Endothelial cell of umbilical vein (primary cell): Measurements from ENCODE around the gene SEPTIN3. TPM values are rescaled to one million over a fixed set of nuclear protein-coding genes. Genes with fewer than 3 reads are reported as not detected.

Experiments used
- BruUV-seq: library from RNA; stranded (reverse); fragments of 400-500 nt; replicated peaks from 2 replicates; lab custom pipeline; 2021; lab: Mats Ljungman, UMichigan
- CTCF ChIA-PET: fragments of 300-600, 350-600 bp; sonication (Branson Sonifier 250); formaldehyde crosslinking; loops from one replicate; lab custom pipeline; 2021; ENCODE audit warnings: antibody characterized with exemption, inconsistent platforms; lab: Charles Lee
- POLR2A ChIA-PET: fragments of 300-600, 350-600 bp; sonication (Branson Sonifier 250); formaldehyde crosslinking; loops from one replicate; lab custom pipeline; 2021; ENCODE audit warnings: antibody characterized with exemption, inconsistent platforms; lab: Charles Lee
- DNase-seq: peaks from one replicate; pipeline ENCODE4 v3.0.0-alpha.2; 2011; ENCODE audit warnings: low read depth, low spot score
- FAIRE-seq: peaks from 2 replicates; lab custom pipeline; 2011; peaks lifted over from hg19 to GRCh38; lab: Jason Lieb, UNC
- H2AFZ ChIP-seq: 2 replicates; pipeline ENCODE4 v1.6.0; 2012; ENCODE audit warnings: low read depth, low read length, control low read depth, inconsistent platforms
- H3K27ac ChIP-seq: 2 replicates; pipeline ENCODE4 v1.5.1; 2011; ENCODE audit warnings: low read depth, mild to moderate bottlenecking, control low read depth, low read length, moderate library complexity; ENCODE audit not compliant: insufficient read depth
- H3K27me3 ChIP-seq, 2 experiments: 2 replicates each; pipeline versions ENCODE4 v1.6.0 to v1.6.1; 2011; ENCODE audit warnings: low read length in 2 of 2, mixed read lengths in 1 of 2; ENCODE audit not compliant: control insufficient read depth in 2 of 2, insufficient read depth in 2 of 2
- H3K36me3 ChIP-seq, 2 experiments: 2 replicates in 1 of 2; 3 replicates in 1 of 2; pipeline ENCODE4 v1.5.1; 2011; ENCODE audit warnings: low read length in 2 of 2, mild to moderate bottlenecking in 1 of 2, moderate library complexity in 1 of 2; ENCODE audit not compliant: control insufficient read depth in 2 of 2, insufficient read depth in 2 of 2; ENCODE audit errors: extremely low read depth in 1 of 2
- H3K4me1 ChIP-seq: 3 replicates; pipeline ENCODE4 v1.5.1; 2011; ENCODE audit warnings: mild to moderate bottlenecking, low read length; ENCODE audit not compliant: control insufficient read depth, insufficient read depth; ENCODE audit errors: extremely low read depth
- H3K4me2 ChIP-seq: 2 replicates; pipeline ENCODE4 v1.6.1; 2011; ENCODE audit warnings: low read length, control low read depth, mixed read lengths; ENCODE audit not compliant: insufficient read depth
- H3K4me3 ChIP-seq, 3 experiments: fragments of 200-600 bp in 1 of 3; sonication (generic), shearing (Covaris generic) in 1 of 3; replicated peaks in 1 of 3; 2 replicates each; pipeline ENCODE4 v1.5.1; 2011 to 2016; ENCODE audit warnings: control low read depth in 3 of 3, low read length in 3 of 3, mild to moderate bottlenecking in 2 of 3, inconsistent platforms in 1 of 3, low read depth in 1 of 3, moderate library complexity in 1 of 3; ENCODE audit not compliant: insufficient read depth in 1 of 3
- H3K79me2 ChIP-seq: 2 replicates; pipeline ENCODE4 v1.6.0; 2012; ENCODE audit warnings: low read length, inconsistent platforms; ENCODE audit not compliant: control insufficient read depth, insufficient read depth
- H3K9ac ChIP-seq: replicated peaks from 2 replicates; pipeline ENCODE3; 2011; ENCODE audit warnings: low read length, control low read depth; ENCODE audit not compliant: insufficient read depth; ENCODE audit errors: extremely low read depth
- H3K9me1 ChIP-seq: replicated peaks from 3 replicates; pipeline ENCODE4 v1.6.0; 2011; ENCODE audit warnings: mild to moderate bottlenecking, low read length; ENCODE audit not compliant: control insufficient read depth, insufficient read depth; ENCODE audit errors: extremely low read depth
- H3K9me3 ChIP-seq: replicated peaks from 2 replicates; pipeline ENCODE4 v1.5.1; 2012; ENCODE audit warnings: low read length, inconsistent platforms; ENCODE audit not compliant: control insufficient read depth, insufficient read depth
- H4K20me1 ChIP-seq: replicated peaks from 2 replicates; pipeline ENCODE3; 2011; ENCODE audit warnings: mild to moderate bottlenecking, low read length; ENCODE audit not compliant: control insufficient read depth, insufficient read depth; ENCODE audit errors: extremely low read depth
- EZH2 ChIP-seq: IDR thresholded peaks from 2 replicates; pipeline ENCODE4 v1.6.1; 2012; ENCODE audit warnings: borderline replicate concordance, low read depth, mild to moderate bottlenecking, moderate library complexity, low read length, inconsistent platforms; ENCODE audit not compliant: severe bottlenecking
- FOS ChIP-seq: IDR thresholded peaks from 2 replicates; pipeline ENCODE4 v1.6.1; 2011; ENCODE audit warnings: mild to moderate bottlenecking, low read length, moderate library complexity, borderline replicate concordance; ENCODE audit not compliant: insufficient read depth
- GATA2 ChIP-seq: IDR thresholded peaks from 2 replicates; pipeline ENCODE4 v1.7.0; 2011; ENCODE audit warnings: low read depth, mild to moderate bottlenecking, moderate library complexity, mixed read lengths, low read length; ENCODE audit not compliant: insufficient read length, insufficient read depth
- JUN ChIP-seq: IDR thresholded peaks from 2 replicates; pipeline ENCODE4 v1.6.1; 2011; ENCODE audit warnings: borderline replicate concordance, low read depth; ENCODE audit not compliant: insufficient read length, insufficient read depth
- MYC ChIP-seq: IDR thresholded peaks from one replicate; pipeline ENCODE4 v1.6.1; 2011; ENCODE audit warnings: mild to moderate bottlenecking, low read depth, low read length
- POLR2A ChIP-seq: IDR thresholded peaks from 2 replicates; pipeline ENCODE4 v1.6.1; 2012; ENCODE audit warnings: low read depth, mild to moderate bottlenecking, control low read depth, low read length
- POLR2AphosphoS5 ChIP-seq: IDR thresholded peaks from 2 replicates; pipeline ENCODE4 v1.6.1; 2012; ENCODE audit warnings: low read depth, mild to moderate bottlenecking, control low read depth, low read length, moderate library complexity; ENCODE audit not compliant: insufficient read depth
- dilution Hi-C: fragments of 300-500 bp; cut with MboI; formaldehyde crosslinking; loops from one replicate; pipeline ENCODE4 v1.15.0; 2019; ENCODE audit warnings: low sequenced_read_pairs; ENCODE audit not compliant: extremely low pct_ligation_motif_present
- intact Hi-C: fragments of 100-400 bp; cut with micrococcal nuclease; formaldehyde crosslinking; loops from one replicate; pipeline ENCODE4 v1.10.0; 2022
- polyA plus RNA-seq, 4 experiments: library from polyadenylated mRNA; depleted of rRNA in 3 of 4; stranded (reverse) in 3 of 4; unstranded in 1 of 4; fragments of >200 nt; gene quantifications; 2 replicates each; pipeline versions ENCODE4 v1.2.1 to v1.2.3, GENCODE V29; 2011 to 2012; ENCODE audit warnings: missing spikeins in 1 of 4
- total RNA-seq: library from RNA; stranded (reverse); gene quantifications from 2 replicates; pipeline ENCODE4 v1.2.3, GENCODE V29; 2021
- TF ChIP-seq, protein P1 (sequence below), 2 donors: IDR thresholded peaks; 1 replicate in 1 of 2; 2 replicates in 1 of 2; pipeline ENCODE4 v1.5.1; 2011; ENCODE audit warnings: low read length in 2 of 2, mild to moderate bottlenecking in 2 of 2, moderate library complexity in 2 of 2, control low read depth in 1 of 2, inconsistent platforms in 1 of 2, low read depth in 1 of 2; ENCODE audit not compliant: insufficient read depth in 1 of 2; ENCODE audit errors: extremely low read depth in 1 of 2
- TF ChIP-seq, protein P2 (sequence below): IDR thresholded peaks from 2 replicates; pipeline ENCODE4 v1.6.1; 2011; ENCODE audit not compliant: insufficient read depth, insufficient read length

Gene SEPTIN3
- total and polyA plus RNA-seq, 2 donors (not counting 3 experiments of a cell fraction or from before 2014, with no cell fraction given) = 0.08 to 0.18 TPM

DNA sequence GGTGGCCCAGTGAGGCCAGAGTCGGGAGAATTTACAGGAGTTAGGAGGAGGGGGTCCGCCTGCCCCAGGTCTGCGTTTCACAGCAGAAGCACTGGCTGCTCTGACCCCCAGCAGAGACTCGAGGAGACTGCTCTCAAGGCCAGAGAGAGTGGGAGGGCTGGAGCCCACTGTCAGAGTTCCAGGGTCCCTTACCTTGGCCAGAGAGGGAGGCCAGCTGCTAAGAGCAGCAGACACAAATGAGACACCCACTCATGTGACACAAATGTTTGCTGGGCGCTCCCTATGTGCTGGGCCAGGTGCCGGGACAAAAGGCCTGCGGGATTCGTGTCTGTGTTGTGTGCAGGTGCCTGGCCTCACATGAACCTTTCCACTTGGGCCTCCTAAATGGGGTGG is 39.8 kb upstream of the SEPTIN3 start:
- dilution Hi-C loops (no loop called here), intact Hi-C loops (no loop called here)
- no peaks in the 10 kb centered on the region for H4K20me1 ChIP-seq
- FAIRE-seq (no peak), DNase-seq (no peak)
- no peak overlapping the region for H3K4me2 ChIP-seq
- no peak overlapping the region for H3K4me3 ChIP-seq
- TF ChIP-seq JUN (no peak), FOS (no peak), POLR2AphosphoS5 (no peak), EZH2 (no peak), MYC (no peak), POLR2A (no peak), GATA2 (no peak)
- TF ChIP-seq, protein P1, sequence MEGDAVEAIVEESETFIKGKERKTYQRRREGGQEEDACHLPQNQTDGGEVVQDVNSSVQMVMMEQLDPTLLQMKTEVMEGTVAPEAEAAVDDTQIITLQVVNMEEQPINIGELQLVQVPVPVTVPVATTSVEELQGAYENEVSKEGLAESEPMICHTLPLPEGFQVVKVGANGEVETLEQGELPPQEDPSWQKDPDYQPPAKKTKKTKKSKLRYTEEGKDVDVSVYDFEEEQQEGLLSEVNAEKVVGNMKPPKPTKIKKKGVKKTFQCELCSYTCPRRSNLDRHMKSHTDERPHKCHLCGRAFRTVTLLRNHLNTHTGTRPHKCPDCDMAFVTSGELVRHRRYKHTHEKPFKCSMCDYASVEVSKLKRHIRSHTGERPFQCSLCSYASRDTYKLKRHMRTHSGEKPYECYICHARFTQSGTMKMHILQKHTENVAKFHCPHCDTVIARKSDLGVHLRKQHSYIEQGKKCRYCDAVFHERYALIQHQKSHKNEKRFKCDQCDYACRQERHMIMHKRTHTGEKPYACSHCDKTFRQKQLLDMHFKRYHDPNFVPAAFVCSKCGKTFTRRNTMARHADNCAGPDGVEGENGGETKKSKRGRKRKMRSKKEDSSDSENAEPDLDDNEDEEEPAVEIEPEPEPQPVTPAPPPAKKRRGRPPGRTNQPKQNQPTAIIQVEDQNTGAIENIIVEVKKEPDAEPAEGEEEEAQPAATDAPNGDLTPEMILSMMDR (IDR thresholded peaks at IDR 0.05; ENCODE audit: extremely low read depth in 1 of 2, insufficient read depth in 1 of 2, low read depth in 1 of 2, low read length in 2 of 2) = no peak
- TF ChIP-seq, protein P2, sequence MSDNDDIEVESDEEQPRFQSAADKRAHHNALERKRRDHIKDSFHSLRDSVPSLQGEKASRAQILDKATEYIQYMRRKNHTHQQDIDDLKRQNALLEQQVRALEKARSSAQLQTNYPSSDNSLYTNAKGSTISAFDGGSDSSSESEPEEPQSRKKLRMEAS = no peak
- ChIA-PET CTCF (interaction anchor here (1.0 to 5.6 kb wide), 2 partner anchors 10 to 11 kb away, joined by 3 to 62 read pairs; no protein-coding TSS in a partner anchor), POLR2A (no interaction called here)
- peaks cover 9 to 14% of the 10 kb centered on the region in 2 experiments for H3K27me3 ChIP-seq
- no peak overlapping the region for H2AFZ ChIP-seq
- H3K4me1 ChIP-seq = peaks cover 4% of the 10 kb centered on the region
- BruUV-seq = no TSS peak
- no peaks in the 10 kb centered on the region for H3K9me1 ChIP-seq
- no peaks in the 10 kb centered on the region for H3K36me3 ChIP-seq
- H3K9ac ChIP-seq = no peak overlapping the region
- no peaks in the 10 kb centered on the region for H3K9me3 ChIP-seq
- H3K79me2 ChIP-seq = no peaks in the 10 kb centered on the region
- H3K27ac ChIP-seq = no peak overlapping the region
